Measurements from ENCODE around the gene XDH. TPM values are rescaled to one million over a fixed set of nuclear protein-coding genes. Genes with fewer than 3 reads are reported as not detected.

Gene XDH
- total RNA-seq, 1 donor from 2014 or later: 7.5 TPM

- Histone ChIP-seq H3K36me3 (no peaks in the 10 kb centered on the region), H3F3A (ENCODE audit: low read depth) (no peaks in the 10 kb centered on the region), H3K4me2 (no peak overlapping the region), H3K9ac (no peak overlapping the region), H3K27me3 (no peaks in the 10 kb centered on the region), H3K79me2 (ENCODE audit: low read depth) (no peaks in the 10 kb centered on the region), H3K9me3 (ENCODE audit: low read depth) (no peaks in the 10 kb centered on the region), H4K20me1 (ENCODE audit: low read depth) (no peaks in the 10 kb centered on the region), H3K4me3 (no peak overlapping the region), H3K4me1 (no peaks in the 10 kb centered on the region), H2AFZ (replicated peaks) (no peak overlapping the region), H3K27ac (no peak overlapping the region)
- Mint-ChIP-seq H3K27me3 (ENCODE audit: insufficient read depth, low read depth) (peaks cover 3% of the 10 kb centered on the region), H3K27ac (no peak overlapping the region), H3K4me3 (no peak overlapping the region), H3K4me1 (no peaks in the 10 kb centered on the region), H3K9me3 (no peaks in the 10 kb centered on the region), H3K36me3 (no peaks in the 10 kb centered on the region)
- no peak for TF ChIP-seq EZH2phosphoT487 (IDR thresholded peaks at IDR 0.05)
- no peak for TF ChIP-seq EZH2 (IDR thresholded peaks at IDR 0.05)
- TF ChIP-seq CTCF (IDR thresholded peaks at IDR 0.05): no peak
- no peak for DNase-seq (ENCODE audit: low spot score)
Measured at GRCh38 chr2:31388736-31389135, 25.8 kb downstream of the XDH start.

- H3K4me2 ChIP-seq: no peak overlapping the region
- no peak overlapping the region for H3K27ac ChIP-seq
- H3K27ac Mint-ChIP-seq: no peak overlapping the region
- DNase-seq (ENCODE audit: low spot score): peak; percentile 17
- no peaks in the 10 kb centered on the region for H3K9me3 ChIP-seq (ENCODE audit: low read depth)
- H2AFZ ChIP-seq (replicated peaks): no peak overlapping the region
- no peaks in the 10 kb centered on the region for H4K20me1 ChIP-seq (ENCODE audit: low read depth)
- no peak overlapping the region for H3K4me3 ChIP-seq
- no peaks in the 10 kb centered on the region for H3K4me1 Mint-ChIP-seq
- H3K9me3 Mint-ChIP-seq: no peaks in the 10 kb centered on the region
- H3K79me2 ChIP-seq (ENCODE audit: low read depth): no peaks in the 10 kb centered on the region
- TF ChIP-seq EZH2phosphoT487 (IDR thresholded peaks at IDR 0.05): no peak
- peak; percentile 13 for TF ChIP-seq CTCF (IDR thresholded peaks at IDR 0.05)
- no peaks in the 10 kb centered on the region for H3K4me1 ChIP-seq
- H3K4me3 Mint-ChIP-seq: no peak overlapping the region
- no peaks in the 10 kb centered on the region for H3K36me3 Mint-ChIP-seq
- H3K36me3 ChIP-seq: no peaks in the 10 kb centered on the region
- H3K27me3 ChIP-seq: no peaks in the 10 kb centered on the region
- no peak overlapping the region for H3K9ac ChIP-seq
- H3F3A ChIP-seq (ENCODE audit: low read depth): no peaks in the 10 kb centered on the region
- H3K27me3 Mint-ChIP-seq (ENCODE audit: insufficient read depth, low read depth): peaks cover 4% of the 10 kb centered on the region
Measured at GRCh38 chr2:31387850-31388249, 26.7 kb downstream of the XDH start.

GRCh38 chr2:31386648-31387047, 27.9 kb downstream of the XDH start:
- Histone ChIP-seq H3K27ac (no peak overlapping the region), H3K79me2 (ENCODE audit: low read depth) (no peaks in the 10 kb centered on the region), H3K4me2 (no peak overlapping the region), H3K9ac (no peak overlapping the region), H3F3A (ENCODE audit: low read depth) (no peaks in the 10 kb centered on the region), H3K4me3 (no peak overlapping the region), H3K27me3 (no peaks in the 10 kb centered on the region), H4K20me1 (ENCODE audit: low read depth) (no peaks in the 10 kb centered on the region), H3K9me3 (ENCODE audit: low read depth) (no peaks in the 10 kb centered on the region), H3K36me3 (no peaks in the 10 kb centered on the region), H2AFZ (replicated peaks) (no peak overlapping the region), H3K4me1 (no peaks in the 10 kb centered on the region)
- peaks cover 4% of the 10 kb centered on the region for H3K27me3 Mint-ChIP-seq (ENCODE audit: insufficient read depth, low read depth)
- H3K4me1 Mint-ChIP-seq: no peaks in the 10 kb centered on the region
- H3K36me3 Mint-ChIP-seq: no peaks in the 10 kb centered on the region
- H3K27ac Mint-ChIP-seq: no peak overlapping the region
- TF ChIP-seq CTCF (IDR thresholded peaks at IDR 0.05) (peak; percentile 34), EZH2phosphoT487 (IDR thresholded peaks at IDR 0.05) (no peak), EZH2 (IDR thresholded peaks at IDR 0.05) (no peak)
- peak; percentile 36 for DNase-seq (ENCODE audit: low spot score)
- H3K9me3 Mint-ChIP-seq: no peaks in the 10 kb centered on the region
- H3K4me3 Mint-ChIP-seq: no peak overlapping the region
